GM12878 (cell line): Measurements from ENCODE around the gene CCDC82. TPM values are rescaled to one million over a fixed set of nuclear protein-coding genes. Genes with fewer than 3 reads are reported as not detected.

Experiments used
- BMI1 ChIP-seq: fragments of 450-650 bp; IDR thresholded peaks from 2 replicates; pipeline ENCODE4 v1.6.1; 2016; ENCODE audit warnings: mild to moderate bottlenecking, moderate library complexity, borderline replicate concordance
- BRCA1 ChIP-seq: IDR thresholded peaks from 2 replicates; pipeline ENCODE4 v1.6.1; 2011; ENCODE audit warnings: low read depth, low read length, improper control_type of control experiment
- CREM ChIP-seq: IDR thresholded peaks from 2 replicates; pipeline ENCODE4 v1.6.1; 2014; ENCODE audit warnings: antibody characterized with exemption, low read depth
- E2F8 ChIP-seq: fragments of 450-650 bp; IDR thresholded peaks from 2 replicates; pipeline ENCODE4 v1.6.1; 2018; ENCODE audit warnings: mild to moderate bottlenecking, low read depth, moderate library complexity; ENCODE audit not compliant: partially characterized antibody
- ESRRA ChIP-seq: IDR thresholded peaks from 2 replicates; pipeline ENCODE4 v1.6.1; 2012; ENCODE audit warnings: mild to moderate bottlenecking, low read length, improper control_type of control experiment
- GATAD2B ChIP-seq: fragments of 450-650 bp; conservative IDR thresholded peaks from 2 replicates; pipeline ENCODE4 v1.6.1; 2017; ENCODE audit warnings: low read depth, mild to moderate bottlenecking, moderate library complexity
- IKZF2 ChIP-seq, 2 experiments: fragments of 450-650 bp; IDR thresholded peaks; 2 replicates each; pipeline ENCODE4 v1.6.1; 2017; ENCODE audit warnings: mild to moderate bottlenecking in 2 of 2, moderate library complexity in 2 of 2
- IRF5 ChIP-seq: fragments of 450-650 bp; IDR thresholded peaks from 2 replicates; pipeline ENCODE4 v1.6.1; 2017; ENCODE audit warnings: borderline replicate concordance
- JUNB ChIP-seq: IDR thresholded peaks from 2 replicates; pipeline ENCODE4 v1.6.1; 2016; ENCODE audit warnings: antibody characterized with exemption, mild to moderate bottlenecking
- KDM1A ChIP-seq: fragments of 200-600 bp; sonication (generic); IDR thresholded peaks from 2 replicates; pipeline ENCODE4 v1.6.1; 2016; ENCODE audit warnings: borderline replicate concordance
- MLLT1 ChIP-seq: fragments of 450-650 bp; IDR thresholded peaks from 2 replicates; pipeline ENCODE4 v1.6.1; 2016; ENCODE audit warnings: mild to moderate bottlenecking
- MTA3 ChIP-seq: IDR thresholded peaks from 2 replicates; pipeline ENCODE4 v1.6.1; 2012; ENCODE audit warnings: low read length, inconsistent platforms, borderline replicate concordance
- POLR2A ChIP-seq: IDR thresholded peaks from 2 replicates; pipeline ENCODE4 v1.6.1; 2011; ENCODE audit warnings: low read depth, mild to moderate bottlenecking, low read length
- RELA ChIP-seq: fragments of 450-650 bp; IDR thresholded peaks from 2 replicates; pipeline ENCODE4 v1.8.0; 2014; ENCODE audit warnings: borderline replicate concordance; ENCODE audit not compliant: partially characterized antibody
- SMAD1 ChIP-seq: fragments of 450-650 bp; IDR thresholded peaks from 2 replicates; pipeline ENCODE4 v1.6.1; 2018; ENCODE audit warnings: mild to moderate bottlenecking, low read depth; ENCODE audit not compliant: partially characterized antibody
- SMAD5 ChIP-seq: IDR thresholded peaks from 2 replicates; pipeline ENCODE4 v1.6.1; 2016; ENCODE audit warnings: antibody characterized with exemption, low read depth
- SMARCA5 ChIP-seq: fragments of 450-650 bp; IDR thresholded peaks from 2 replicates; pipeline ENCODE4 v1.6.1; 2017; ENCODE audit warnings: mild to moderate bottlenecking
- SUPT20H ChIP-seq: IDR thresholded peaks from 2 replicates; pipeline ENCODE4 v1.6.1; 2011; ENCODE audit warnings: low read depth, mild to moderate bottlenecking, low read length, moderate library complexity, borderline replicate concordance; ENCODE audit not compliant: control insufficient read depth
- YY1 ChIP-seq: IDR thresholded peaks from 2 replicates; pipeline ENCODE4 v1.6.1; 2011; ENCODE audit warnings: low read depth, mild to moderate bottlenecking, low read length
- ZNF687 ChIP-seq: fragments of 450-650 bp; IDR thresholded peaks from 2 replicates; pipeline ENCODE4 v1.6.1; 2017; ENCODE audit warnings: mild to moderate bottlenecking, moderate library complexity
- ZZZ3 ChIP-seq: IDR thresholded peaks from 2 replicates; pipeline ENCODE4 v1.6.1; 2011; ENCODE audit warnings: low read depth; ENCODE audit not compliant: control insufficient read depth, insufficient read length
- polyA plus RNA-seq, 11 experiments: library from polyadenylated mRNA; depleted of rRNA in 4 of 11; unstranded in 6 of 11; stranded (reverse) in 5 of 11; fragments of >200 nt; fragmentation: Nextera tagmentation in 4 of 11; fragmentation: Illumina TruSeq in 1 of 11; extraction: Ambion mirVana in 4 of 11; extraction: Trizol in 1 of 11; gene quantifications; 1 replicate in 1 of 11; 2 replicates in 10 of 11; pipeline versions ENCODE4 v1.2.1 to v1.2.3, GENCODE V29; 2011 to 2016; ENCODE audit warnings: inconsistent platforms in 2 of 11, missing spikeins in 2 of 11, low read depth in 1 of 11
- total RNA-seq, 4 experiments: library from RNA; depleted of rRNA in 3 of 4; stranded (reverse); fragments of >200 nt in 3 of 4; fragmentation: Illumina TruSeq in 1 of 4; extraction: Trizol in 1 of 4; gene quantifications; 2 replicates each; pipeline versions ENCODE4 v1.2.1 to v1.2.3, GENCODE V29; 2013 to 2021

Gene CCDC82
- total and polyA plus RNA-seq, 10 of the 15 experiments (the other 5 are each of a cell fraction or from before 2014, with no cell fraction given): 15.2 to 62.4 (median 28.8) TPM

- TF ChIP-seq E2F8: no peak
- no peak for TF ChIP-seq SUPT20H
- TF ChIP-seq IKZF2 (IDR thresholded peaks at IDR 0.05): peak in 1 of 2 experiments; percentile 71; a peak in 3 of 4 replicates
- TF ChIP-seq BMI1: no peak
- TF ChIP-seq POLR2A: no peak; the same call in 1 of the 2 replicates
- TF ChIP-seq SMAD1: no peak
- no peak for TF ChIP-seq GATAD2B
- TF ChIP-seq YY1: peak; percentile 75
- no peak for TF ChIP-seq KDM1A
- TF ChIP-seq ZZZ3: no peak
- no peak for TF ChIP-seq ZNF687
- TF ChIP-seq SMARCA5: peak; percentile 86; the same call in 1 of the 2 replicates
- peak; percentile 54; the same call in 1 of the 2 replicates for TF ChIP-seq CREM
- peak; percentile 40 for TF ChIP-seq JUNB
- no peak for TF ChIP-seq IRF5
- no peak for TF ChIP-seq SMAD5
- TF ChIP-seq RELA: peak; percentile 95
- no peak for TF ChIP-seq BRCA1
- 0 out of 2 replicates have a peak, but pooled peaks have one; percentile 41 for TF ChIP-seq MLLT1
- TF ChIP-seq MTA3: no peak
- TF ChIP-seq ESRRA: no peak
These were observed 46.6 kb downstream of the CCDC82 start, which contains the start of gene MAML2 (continued) for GRCh38 chr11:96342961-96343711.
